Natural killer cell (primary cell): ENCODE measurements around the gene ZNF76. TPM values are rescaled to one million over a fixed set of nuclear protein-coding genes. Genes with fewer than 3 reads are reported as not detected.

Experiments
- ATAC-seq, 3 donors: fragments of 150-1000 bp in 2 of 3; fragments of 200-7000 bp in 1 of 3; cut with Tn5 transposase; 1 replicate in 1 of 3; 2 replicates in 2 of 3; pipeline ENCODE4 v1.10.0; 2021; ENCODE audit warnings: mild to moderate bottlenecking in 2 of 3, moderate library complexity in 2 of 3
- DNase-seq, 2 donors: peaks; one replicate each; pipeline versions ENCODE4 v3.0.0 to v3.0.0-alpha.2; 2013 to 2021; ENCODE audit warnings: mixed read lengths in 1 of 2
- H3K27ac ChIP-seq: one replicate; pipeline ENCODE4 v1.5.1; 2013; ENCODE audit warnings: mild to moderate bottlenecking, low read length
- H3K27me3 ChIP-seq: one replicate; pipeline ENCODE4 v1.6.1; 2013; ENCODE audit warnings: low read length; ENCODE audit not compliant: control insufficient read depth, insufficient read depth
- H3K36me3 ChIP-seq: one replicate; pipeline ENCODE4 v1.6.1; 2013; ENCODE audit warnings: low read length; ENCODE audit not compliant: control insufficient read depth, insufficient read depth
- H3K4me1 ChIP-seq: one replicate; pipeline ENCODE4 v1.6.1; 2013; ENCODE audit warnings: low read length; ENCODE audit not compliant: control insufficient read depth, insufficient read depth
- H3K4me3 ChIP-seq: one replicate; pipeline ENCODE4 v1.5.1; 2013; ENCODE audit warnings: low read length
- H3K9me3 ChIP-seq: one replicate; pipeline ENCODE4 v1.6.1; 2013; ENCODE audit warnings: low read length; ENCODE audit not compliant: control insufficient read depth, insufficient read depth
- H3K27ac Mint-ChIP-seq, 2 donors: one replicate each; pipeline ENCODE4 v1.8.0; 2022; ENCODE audit warnings: mild to moderate bottlenecking in 2 of 2, mixed read lengths in 2 of 2, moderate library complexity in 1 of 2
- H3K27me3 Mint-ChIP-seq, 2 donors: one replicate each; pipeline ENCODE4 v1.8.0; 2022; ENCODE audit warnings: low read depth in 2 of 2, mixed read lengths in 2 of 2
- H3K36me3 Mint-ChIP-seq: one replicate; pipeline ENCODE4 v1.8.0; 2022; ENCODE audit warnings: mixed read lengths
- H3K4me1 Mint-ChIP-seq, 2 donors: one replicate each; pipeline ENCODE4 v1.8.0; 2022; ENCODE audit warnings: mixed read lengths in 2 of 2
- H3K4me3 Mint-ChIP-seq: one replicate; pipeline ENCODE4 v1.8.0; 2022; ENCODE audit warnings: mild to moderate bottlenecking, moderate library complexity, mixed read lengths
- H3K9me3 Mint-ChIP-seq, 2 donors: one replicate each; pipeline ENCODE4 v1.8.0; 2022; ENCODE audit warnings: mixed read lengths in 2 of 2
- WGBS: methylation state at CpG from one replicate; pipeline ENCODE4 v1.1.7; 2013; ENCODE audit warnings: missing lambda C conversion rate; ENCODE audit not compliant: insufficient coverage; 5-methylcytosine and 5-hydroxymethylcytosine counted together
- intact Hi-C: fragments of 100-400 bp; cut with micrococcal nuclease; formaldehyde crosslinking; loops from one replicate; pipeline ENCODE4 v1.14.2; 2022
- total RNA-seq, 4 donors: library from RNA; stranded (reverse); fragments of 120-200 nt in 1 of 4; gene quantifications; one replicate each; pipeline versions ENCODE4 v1.2.3 to v1.2.4, GENCODE V29; 2013 to 2022
- TF ChIP-seq, protein P1 (sequence below): fragments of 200-600 bp; IDR thresholded peaks from one replicate; pipeline ENCODE4 v1.8.0; 2022; ENCODE audit warnings: antibody characterized with exemption

The ZNF76 gene
- total RNA-seq, 3 donors from 2014 or later (not counting 1 experiment from before 2014, with no cell fraction given): 62.7 to 81.6 (median 64.6) TPM

DNA sequence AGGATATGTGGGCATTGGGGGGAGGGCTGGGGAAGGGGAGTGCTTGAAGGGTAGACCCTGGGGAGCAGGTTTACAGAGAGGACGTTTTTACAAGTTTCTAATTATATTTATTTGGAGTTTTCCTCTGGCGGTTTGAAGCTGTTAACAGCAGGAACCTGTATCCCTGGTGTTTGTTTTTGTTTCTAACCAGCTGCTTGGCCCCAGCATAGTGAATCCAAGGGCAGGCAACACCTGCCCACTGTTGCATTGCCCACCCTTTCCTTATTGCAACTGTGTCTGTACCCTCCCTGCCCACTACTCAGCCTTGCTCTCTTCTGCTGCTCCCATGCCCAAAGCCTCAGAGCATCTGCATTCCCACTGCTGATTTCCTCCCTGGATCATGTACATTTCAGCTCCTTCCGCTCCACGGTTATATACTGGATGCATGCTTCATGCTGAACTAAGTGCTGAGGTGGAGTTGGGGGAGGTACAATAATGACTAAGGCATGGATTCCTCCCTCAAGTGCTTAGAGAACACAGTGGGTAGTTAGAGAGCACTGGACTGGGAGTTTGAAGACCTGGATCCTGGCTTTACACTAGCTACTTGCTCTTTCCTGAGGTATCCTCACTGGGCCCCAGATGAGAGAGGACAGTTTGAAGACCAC lies 39.7 kb upstream of the ZNF76 start:
- Mint-ChIP-seq H3K27ac (no peak overlapping the region), H3K4me1 (peaks cover 0 to 5% of the 10 kb centered on the region in 2 donors), H3K9me3 (no peaks in the 10 kb centered on the region), H3K36me3 (no peaks in the 10 kb centered on the region), H3K27me3 (peaks cover 27 to 43% of the 10 kb centered on the region in 2 donors), H3K4me3 (no peak overlapping the region)
- ATAC-seq (no peak), DNase-seq (no peak)
- Histone ChIP-seq H3K4me1 (no peaks in the 10 kb centered on the region), H3K27ac (no peak overlapping the region), H3K4me3 (no peak overlapping the region), H3K9me3 (no peaks in the 10 kb centered on the region), H3K27me3 (peaks cover 11% of the 10 kb centered on the region), H3K36me3 (no peaks in the 10 kb centered on the region)
- TF ChIP-seq, protein P1, sequence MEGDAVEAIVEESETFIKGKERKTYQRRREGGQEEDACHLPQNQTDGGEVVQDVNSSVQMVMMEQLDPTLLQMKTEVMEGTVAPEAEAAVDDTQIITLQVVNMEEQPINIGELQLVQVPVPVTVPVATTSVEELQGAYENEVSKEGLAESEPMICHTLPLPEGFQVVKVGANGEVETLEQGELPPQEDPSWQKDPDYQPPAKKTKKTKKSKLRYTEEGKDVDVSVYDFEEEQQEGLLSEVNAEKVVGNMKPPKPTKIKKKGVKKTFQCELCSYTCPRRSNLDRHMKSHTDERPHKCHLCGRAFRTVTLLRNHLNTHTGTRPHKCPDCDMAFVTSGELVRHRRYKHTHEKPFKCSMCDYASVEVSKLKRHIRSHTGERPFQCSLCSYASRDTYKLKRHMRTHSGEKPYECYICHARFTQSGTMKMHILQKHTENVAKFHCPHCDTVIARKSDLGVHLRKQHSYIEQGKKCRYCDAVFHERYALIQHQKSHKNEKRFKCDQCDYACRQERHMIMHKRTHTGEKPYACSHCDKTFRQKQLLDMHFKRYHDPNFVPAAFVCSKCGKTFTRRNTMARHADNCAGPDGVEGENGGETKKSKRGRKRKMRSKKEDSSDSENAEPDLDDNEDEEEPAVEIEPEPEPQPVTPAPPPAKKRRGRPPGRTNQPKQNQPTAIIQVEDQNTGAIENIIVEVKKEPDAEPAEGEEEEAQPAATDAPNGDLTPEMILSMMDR: no peak
- intact Hi-C loops: no loop called here
- WGBS: 80% methylated on average over 4 of the region's 4 CpGs

- Mint-ChIP-seq H3K27me3 (peaks cover 21 to 34% of the 10 kb centered on the region in 2 donors), H3K4me3 (no peak overlapping the region), H3K36me3 (no peaks in the 10 kb centered on the region), H3K9me3 (no peaks in the 10 kb centered on the region), H3K4me1 (peaks cover 0 to 5% of the 10 kb centered on the region in 2 donors), H3K27ac (no peak overlapping the region)
- no peaks in the 10 kb centered on the region for H3K9me3 ChIP-seq
- no peak overlapping the region for H3K27ac ChIP-seq
- H3K36me3 ChIP-seq: no peaks in the 10 kb centered on the region
- no peak for DNase-seq
- H3K27me3 ChIP-seq: peaks cover 2% of the 10 kb centered on the region
- intact Hi-C loops: no loop called here
- ATAC-seq: no peak
- WGBS: 78% methylated on average over 1 of the region's 1 CpG
- TF ChIP-seq, protein P1: no peak
- H3K4me1 ChIP-seq: no peaks in the 10 kb centered on the region
- H3K4me3 ChIP-seq: no peak overlapping the region
Measured at GRCh38 chr6:35220711-35221110, 38.8 kb upstream of the ZNF76 start.

GRCh38 chr6:35223396-35223795 lies 36.1 kb upstream of the ZNF76 start:
- H3K27ac Mint-ChIP-seq: no peak overlapping the region
- WGBS: 81% methylated on average over 2 of the region's 2 CpGs

More at GRCh38 chr6:35223396-35223795, 36.1 kb upstream of the ZNF76 start:
- peaks cover 0 to 7% of the 10 kb centered on the region in 2 donors for H3K27me3 Mint-ChIP-seq
- no peaks in the 10 kb centered on the region for H3K9me3 Mint-ChIP-seq
- Histone ChIP-seq H3K4me3 (no peak overlapping the region), H3K36me3 (no peaks in the 10 kb centered on the region), H3K27me3 (no peaks in the 10 kb centered on the region), H3K4me1 (no peaks in the 10 kb centered on the region), H3K27ac (no peak overlapping the region), H3K9me3 (no peaks in the 10 kb centered on the region)
- H3K4me3 Mint-ChIP-seq: no peak overlapping the region
- H3K4me1 Mint-ChIP-seq: no peaks in the 10 kb centered on the region
- ATAC-seq: no peak
- no peak for DNase-seq
- intact Hi-C loops: no loop called here
- TF ChIP-seq, protein P1: no peak
- H3K36me3 Mint-ChIP-seq: no peaks in the 10 kb centered on the region
